Measurements from ENCODE around the gene SRSF8.
A peak's percentile ranks its signal among the peaks of the same experiment; 100 is the strongest.

Gene SRSF8

DNA sequence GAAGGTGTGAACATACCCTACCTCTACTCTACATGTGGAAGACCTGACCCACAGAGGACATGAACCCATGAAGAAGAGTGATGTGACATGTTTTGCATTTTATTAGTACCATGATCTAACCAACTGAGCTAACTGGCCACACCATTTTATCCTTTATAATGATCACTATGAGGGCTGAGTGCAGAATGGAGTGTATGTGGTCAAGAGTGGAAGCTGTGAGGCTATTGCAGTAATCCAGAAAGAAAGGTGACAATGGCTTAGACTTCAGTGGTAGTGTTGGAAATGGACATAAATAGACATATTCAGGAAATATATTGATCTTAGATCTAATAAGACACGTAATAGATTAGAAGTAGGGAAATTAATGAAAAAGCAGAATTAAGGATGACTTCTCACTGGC lies 3.8 kb downstream of the SRSF8 start:
- no peak for DNase-seq

DNA sequence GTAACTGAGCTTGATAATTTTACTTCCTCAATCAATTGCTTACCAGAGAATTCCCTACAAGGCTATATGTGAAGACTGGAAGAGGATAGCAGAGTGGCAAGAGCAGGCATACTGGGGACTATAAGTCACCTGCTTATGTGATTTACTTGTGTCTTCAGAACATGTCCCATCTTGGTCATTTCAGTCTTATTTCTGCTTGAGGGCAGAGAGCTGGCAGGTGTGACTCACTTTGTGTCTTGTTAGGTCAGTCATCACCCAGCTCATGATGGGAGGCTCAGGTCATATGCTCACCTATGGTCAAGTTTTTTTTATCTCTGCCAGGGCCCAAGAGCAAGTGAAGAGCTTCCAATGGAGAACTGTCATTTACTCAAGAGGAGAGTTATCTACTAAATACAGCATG lies 6.2 kb downstream of the SRSF8 start:
- DNase-seq: no peak

DNA sequence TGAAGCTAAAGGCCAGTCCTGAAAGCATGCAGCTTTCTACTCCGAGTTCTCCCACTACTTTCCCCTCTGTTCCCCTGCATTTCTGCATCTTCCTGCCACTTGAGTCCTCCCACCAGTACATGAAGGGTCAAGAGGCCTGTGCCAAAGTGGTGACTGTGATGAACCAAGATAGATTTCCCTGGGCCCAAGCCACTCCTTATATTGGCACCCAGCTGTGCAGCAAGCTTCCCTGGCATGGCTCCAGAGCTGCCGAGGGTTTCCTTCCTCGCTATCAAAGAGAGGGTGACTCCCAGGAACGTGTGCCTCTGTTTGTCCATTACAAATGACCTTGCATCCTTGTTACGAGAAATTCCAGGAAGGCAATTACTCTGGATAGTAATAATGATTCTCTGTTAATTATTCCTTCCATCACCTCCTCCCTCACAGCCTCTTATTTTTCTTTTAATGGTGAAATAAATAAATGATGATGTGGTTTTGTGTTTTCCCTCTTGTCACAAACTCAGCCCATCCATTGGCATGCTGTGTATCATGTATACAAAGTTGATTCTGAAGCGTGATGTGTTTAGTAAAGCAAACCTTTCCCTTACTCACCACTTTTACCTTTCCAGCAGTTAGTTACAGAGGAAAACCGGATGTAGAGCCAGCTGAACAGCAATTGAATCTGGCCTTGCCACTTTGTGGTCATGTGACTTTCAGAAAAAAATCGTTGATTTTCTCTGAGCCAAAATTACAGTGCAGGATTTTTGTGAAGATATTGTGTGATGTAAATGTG lies 8.3 kb downstream of the SRSF8 start:
- no peak for DNase-seq

DNA sequence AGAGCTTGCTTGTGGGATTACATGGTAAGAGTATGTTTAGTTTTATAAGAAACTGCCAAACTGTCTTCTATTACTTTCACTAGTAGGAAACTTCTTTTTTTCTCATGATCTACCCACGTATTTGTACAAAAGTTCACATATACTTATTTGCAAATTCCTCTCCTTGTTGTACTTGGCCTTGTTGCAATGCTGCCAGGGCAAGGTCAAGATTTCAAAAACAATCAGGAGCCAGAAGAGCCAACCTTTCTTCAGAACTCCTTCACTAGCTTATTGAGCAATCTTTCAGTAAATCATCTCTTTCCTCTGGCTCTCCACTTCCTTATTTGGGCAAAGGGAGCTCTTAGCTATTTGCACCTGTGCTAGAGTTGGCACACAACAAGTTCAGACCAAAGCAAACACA lies 9.7 kb downstream of the SRSF8 start:
- DNase-seq: no peak

DNA sequence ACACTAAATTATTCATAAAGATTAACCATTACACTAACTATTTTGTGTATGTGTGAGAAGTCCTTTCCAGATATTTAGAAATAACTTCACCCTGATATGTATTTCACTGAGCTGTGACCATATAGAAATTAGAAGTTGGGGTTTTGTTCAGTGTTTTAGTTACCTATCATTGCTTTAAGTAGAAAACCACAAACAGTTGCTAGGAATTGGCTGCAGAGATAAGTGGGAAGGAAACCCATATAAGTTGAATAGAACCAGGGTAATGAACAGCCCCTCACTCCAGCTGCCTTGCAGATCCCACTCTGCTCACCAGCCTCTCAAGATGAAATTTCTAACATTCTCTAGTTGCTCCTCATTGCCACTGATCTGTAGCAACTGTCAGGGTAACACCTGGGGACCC lies 10.3 kb downstream of the SRSF8 start:
- DNase-seq: no peak

DNA sequence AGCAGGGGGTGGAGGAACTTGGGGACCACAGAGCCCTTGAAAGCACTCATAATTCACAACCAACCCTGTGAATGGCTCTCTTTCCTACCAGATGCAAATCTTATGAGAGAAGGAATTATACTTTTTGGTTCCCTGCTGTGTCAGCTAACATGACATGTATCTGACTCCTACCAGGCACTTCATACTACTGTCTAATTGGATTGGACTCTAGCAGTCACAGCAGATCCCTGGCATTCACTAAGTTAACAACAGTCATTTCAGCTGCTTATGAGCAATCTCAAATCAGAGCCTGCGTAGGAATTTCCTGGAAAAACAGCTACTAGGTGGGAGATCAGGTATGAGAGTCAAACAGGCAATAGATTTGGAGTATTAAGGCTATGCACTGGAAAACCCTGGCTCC lies 11.8 kb downstream of the SRSF8 start:
- DNase-seq: no peak

DNA sequence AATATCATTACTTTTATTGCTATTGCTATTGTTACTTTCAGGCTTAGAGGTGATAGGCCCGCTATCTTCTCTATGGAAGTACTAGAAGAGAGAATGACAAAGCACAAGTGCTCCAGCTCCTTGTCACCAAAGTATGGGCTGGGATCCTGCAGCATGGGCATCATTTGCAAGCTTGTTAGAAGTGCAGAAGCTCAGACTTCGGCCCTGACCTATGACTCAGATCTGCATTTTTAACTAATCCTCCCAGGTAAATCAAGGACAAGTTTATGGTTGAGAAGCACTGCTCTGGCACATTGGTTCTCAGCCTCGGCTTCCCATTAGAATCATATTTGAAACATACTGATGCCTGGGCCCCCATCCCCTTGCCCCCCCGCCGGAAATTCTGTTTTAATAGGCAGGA lies 14.3 kb downstream of the SRSF8 start:
- DNase-seq: no peak

DNA sequence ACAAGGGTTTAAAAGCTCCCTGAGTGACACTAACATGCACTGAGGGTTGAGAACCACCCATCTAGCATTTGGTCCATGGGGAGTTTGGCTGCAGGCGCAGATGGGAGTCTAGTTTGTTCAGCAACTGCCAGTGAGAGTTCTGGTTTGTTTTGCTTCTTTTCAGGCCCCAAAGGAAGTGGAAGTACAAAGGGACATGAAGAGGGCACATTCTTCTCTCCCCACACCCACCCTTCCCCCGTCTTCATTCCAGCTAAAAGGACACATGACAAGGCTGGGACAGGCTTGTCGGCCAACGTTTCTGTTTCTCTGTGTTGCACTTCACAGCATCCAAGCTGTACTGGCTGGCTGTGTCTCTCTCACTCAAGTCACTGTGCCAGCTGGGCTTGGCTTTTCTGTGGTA lies 14.7 kb downstream of the SRSF8 start:
- no peak for DNase-seq

DNA sequence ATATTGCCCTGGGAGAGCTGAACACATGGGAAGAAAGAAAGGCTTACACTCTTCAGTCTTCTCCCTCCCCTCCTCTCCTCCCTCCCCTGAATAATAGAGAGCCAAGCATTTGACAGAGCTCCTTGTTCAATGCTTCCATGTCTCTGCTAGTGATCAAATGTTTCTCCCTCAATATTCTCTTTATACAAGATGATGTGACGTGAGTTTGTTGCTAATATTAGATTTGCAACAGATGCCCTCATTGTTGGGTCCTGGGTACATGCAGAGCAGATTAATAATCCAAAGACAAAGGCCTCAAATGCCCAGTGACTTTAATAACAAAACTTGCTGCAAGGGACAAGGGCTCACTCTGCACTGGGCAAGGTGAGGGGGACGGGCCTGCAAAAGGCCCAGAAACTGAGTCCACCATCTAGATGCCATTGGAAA lies 15.9 kb downstream of the SRSF8 start:
- no peak for DNase-seq

DNA sequence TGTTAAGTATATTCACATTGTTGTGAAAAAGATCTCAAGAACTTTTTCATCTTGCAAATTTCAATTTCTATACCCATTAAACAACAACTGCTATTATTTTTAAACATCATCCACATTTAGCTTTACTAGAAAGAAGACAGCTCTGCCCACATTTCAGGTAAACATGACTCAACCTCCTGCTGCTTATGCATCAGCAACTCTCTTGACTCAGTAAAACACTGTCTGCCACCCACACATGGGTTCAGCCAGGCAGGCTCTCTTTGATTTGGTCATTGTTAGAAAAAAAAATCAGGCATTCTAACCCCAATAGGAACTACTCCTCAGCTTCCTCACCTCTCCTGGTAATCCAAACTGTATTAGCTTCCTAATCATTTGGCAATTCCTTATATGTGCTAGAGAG lies 17.8 kb downstream of the SRSF8 start:
- DNase-seq: no peak

DNA sequence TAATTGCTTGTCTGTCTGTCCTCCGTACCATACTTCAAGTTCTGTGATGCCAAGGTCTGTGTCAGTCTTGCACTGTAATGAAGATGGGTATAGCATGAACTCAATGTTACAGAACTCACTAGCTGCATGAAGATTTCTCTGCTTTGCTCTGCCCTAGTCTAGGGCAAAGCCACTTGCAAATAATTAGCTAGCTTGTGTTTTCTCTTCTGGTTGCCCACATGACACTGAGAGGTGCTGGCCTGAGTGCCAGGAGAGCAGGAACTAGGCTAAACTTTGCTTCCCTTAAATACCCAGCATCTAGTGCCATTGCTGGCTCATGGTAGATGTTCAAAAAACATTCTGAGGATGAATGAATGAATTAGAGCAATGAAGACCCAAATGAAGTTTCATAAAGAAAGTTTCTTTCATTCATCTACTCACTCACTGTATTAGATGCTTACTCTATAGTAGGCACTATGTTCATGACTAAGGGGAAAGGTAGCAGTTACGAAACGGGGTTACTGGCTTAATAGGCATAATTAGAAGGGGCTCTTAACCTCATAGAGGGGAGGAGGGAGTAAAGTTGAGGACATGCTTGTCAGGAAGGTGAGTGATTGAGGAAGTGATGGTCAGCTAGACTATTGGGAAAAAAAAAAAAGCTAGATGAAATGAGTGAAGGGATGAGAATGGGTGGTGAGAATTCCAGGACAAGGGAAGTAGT lies 18.5 kb downstream of the SRSF8 start:
- DNase-seq: no peak

DNA sequence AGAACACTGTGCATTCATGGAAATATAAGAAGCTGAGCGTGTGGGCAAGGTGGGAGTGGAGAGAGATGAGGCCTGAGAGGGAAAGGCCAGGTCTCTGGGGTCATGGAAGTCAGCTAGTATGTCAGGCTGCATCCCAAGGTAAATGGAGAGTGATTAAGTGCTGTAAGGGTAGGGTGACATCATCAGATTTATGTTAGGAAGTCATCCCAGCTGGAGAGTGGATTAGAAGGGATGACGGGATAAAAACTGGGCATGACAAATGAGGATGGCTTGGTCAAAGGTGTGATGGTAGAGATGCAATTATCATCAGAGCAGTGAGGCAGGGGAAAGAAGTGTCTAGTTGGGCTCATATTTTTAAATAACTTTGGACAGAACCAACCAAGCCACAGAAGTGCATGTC lies 19.4 kb downstream of the SRSF8 start:
- DNase-seq: no peak

DNA sequence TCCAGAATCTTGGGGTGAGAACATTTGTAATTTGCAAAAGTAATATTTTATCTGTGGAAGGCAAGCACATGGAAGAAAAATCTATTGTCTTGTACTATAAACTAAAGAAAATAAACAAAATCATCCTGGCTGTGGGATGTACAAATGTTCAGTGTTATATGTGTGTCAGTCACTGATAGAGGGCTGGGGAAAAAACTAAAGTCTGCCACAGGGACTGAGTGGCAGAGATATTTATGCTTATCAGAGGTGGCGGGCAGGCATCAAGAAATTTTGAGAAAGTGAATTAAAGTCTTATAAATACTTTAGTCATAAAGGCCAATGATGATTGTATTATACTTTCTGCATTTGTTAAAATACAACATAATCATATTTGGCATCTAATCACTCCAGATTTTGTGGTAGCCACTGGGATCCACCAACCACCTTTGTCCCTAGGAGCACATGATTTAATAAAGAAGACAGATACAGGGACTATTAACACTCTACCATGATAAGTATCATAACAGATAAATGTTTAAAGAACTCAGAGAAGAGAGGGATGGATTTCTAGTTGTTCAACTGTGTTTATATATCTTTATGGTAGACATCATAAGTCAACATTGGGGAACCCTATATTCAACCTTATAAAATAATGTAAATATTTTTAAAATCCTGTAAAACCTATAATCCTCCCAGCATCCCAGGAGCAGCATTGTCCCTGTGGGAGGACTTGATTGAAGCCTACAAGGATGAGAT lies 20.3 kb downstream of the SRSF8 start:
- no peak for DNase-seq

DNA sequence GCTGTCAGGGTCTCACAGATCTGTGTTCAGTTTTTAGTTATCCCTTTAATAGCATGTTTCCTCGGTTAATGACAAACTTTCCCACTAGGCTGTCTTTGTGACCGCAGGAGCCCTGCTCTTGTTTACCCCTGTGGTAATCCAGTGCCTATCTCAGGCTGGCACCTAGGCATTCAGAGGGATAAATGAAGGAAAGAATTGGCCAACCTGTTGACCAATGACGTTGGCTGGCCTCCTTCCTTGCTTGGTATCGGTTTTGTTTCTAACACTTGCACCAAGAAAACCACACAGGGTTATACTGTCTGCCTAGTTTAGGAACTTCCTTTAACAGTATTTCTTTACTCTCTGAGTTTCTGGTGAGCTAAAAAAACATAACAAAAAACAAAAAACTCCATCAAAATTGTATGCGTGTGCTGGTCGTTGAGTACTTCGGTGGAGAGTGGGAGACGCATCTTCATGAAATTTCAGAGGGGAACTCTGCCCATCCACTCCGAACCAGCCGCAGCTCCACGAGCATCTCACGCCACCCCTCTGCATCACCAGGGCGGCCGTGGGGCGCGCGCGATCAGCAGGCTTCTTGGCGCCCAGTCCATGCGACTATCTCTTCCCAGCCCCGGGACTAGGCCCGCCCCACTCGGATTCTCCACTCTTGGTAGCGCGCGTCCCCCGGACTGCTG lies 22.4 kb downstream of the SRSF8 start:
- DNase-seq: no peak

DNA sequence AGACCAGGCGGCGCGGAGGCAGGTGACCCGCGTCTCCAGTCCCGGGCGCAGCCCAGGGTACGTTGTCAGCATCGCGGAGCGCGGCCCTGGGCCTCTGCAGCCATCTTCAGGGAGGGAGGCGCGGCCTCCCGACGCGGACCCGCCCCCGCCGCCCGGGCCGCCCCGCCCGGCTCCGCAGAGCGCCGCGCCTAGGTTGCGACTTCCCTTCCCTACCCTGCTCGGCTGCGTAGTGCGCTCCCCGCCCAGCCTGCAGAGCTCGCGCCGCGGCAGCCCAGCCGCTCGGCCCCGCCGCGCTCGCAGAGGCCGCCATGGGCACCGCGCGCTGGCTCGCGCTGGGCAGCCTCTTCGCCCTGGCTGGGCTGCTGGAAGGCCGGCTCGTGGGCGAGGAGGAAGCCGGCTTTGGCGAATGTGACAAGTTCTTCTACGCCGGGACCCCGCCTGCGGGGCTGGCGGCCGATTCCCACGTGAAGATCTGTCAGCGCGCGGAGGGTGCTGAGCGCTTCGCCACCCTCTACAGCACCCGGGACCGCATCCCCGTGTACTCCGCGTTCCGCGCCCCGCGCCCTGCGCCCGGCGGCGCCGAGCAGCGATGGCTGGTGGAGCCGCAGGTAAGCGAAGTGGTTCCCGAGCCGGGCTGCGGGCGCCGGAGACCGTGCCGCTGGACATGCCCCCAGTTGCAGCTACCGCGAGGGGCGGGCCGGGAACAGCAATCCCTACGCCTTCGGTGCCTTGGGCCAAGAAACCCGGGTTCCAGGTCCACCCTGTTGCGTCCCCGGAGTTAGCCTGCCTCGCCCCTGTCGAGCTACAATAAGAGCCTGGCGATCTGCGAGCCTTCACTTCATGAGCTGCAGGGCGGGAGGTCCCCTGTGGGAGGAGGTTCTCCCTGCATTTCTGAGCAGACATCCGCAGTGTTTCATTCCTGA lies 23.2 kb downstream of the SRSF8 start, which contains the start of gene ENDOD1:
ENDOD1 (plus strand) TSS at position 227 of the 923 bp plus-strand sequence; CDS start at position 309, 82 bp downstream.
- peak; percentile 87 for DNase-seq

DNA sequence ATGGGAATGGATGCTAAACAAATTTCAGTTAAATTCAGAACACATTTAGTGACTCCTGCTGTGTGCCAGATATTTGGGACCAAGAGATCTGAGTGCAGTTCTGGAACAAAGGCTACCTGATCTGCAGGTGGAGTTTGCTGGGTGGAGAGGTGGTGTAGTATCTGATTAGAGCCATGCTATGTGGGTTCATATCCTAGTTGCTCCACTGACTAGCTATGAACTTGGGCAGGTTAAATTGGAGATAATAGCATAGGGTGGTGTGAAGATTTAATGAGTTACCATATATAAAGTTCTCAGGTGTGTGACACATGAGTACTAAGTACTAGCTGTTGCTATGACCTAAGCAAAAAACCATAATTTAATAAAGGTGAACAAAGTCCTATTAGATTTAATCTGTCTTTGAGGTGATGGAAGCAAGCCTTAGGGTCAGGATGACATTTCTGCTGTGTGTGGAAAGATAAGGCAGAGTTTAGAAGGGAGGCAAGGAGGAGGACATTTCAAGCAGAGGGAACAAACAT lies 25.0 kb downstream of the SRSF8 start:
- no peak for DNase-seq

DNA sequence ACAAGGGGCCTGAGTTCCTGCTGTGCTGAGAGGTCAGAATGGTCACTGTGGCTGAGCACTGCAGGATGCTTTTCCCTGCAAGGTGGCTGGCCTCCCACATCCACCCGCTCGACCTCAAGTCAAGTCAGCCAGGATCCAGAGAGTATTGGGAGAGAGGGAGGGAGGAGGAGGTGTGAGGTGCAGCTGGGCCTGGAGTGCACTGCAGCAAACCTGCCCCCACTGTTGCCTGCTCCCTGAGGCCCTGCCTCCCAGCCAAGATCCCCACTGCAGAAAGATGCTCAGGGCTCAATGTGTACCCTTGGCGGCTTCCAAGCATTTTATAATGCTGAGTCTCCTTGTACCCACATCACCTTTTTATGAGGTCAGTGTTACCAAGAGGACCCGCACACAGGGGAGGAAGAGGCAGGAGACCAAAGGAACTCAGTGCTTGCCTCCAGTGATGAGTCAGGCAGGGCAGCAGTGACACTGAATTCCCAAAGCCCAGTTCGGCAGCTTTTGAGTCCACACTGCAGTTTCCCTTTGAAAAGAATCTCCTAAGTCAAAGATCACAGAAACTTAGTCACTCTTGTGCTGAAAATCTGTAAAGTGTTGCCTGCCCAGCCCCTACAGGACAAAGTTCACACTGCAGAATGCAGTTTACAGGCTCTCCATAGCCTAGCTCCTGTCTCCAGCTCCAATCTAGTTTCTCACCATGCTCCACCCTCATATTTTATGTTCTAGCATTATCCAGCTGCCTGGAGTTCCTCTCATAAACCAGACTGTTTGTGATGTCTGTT lies 26.0 kb downstream of the SRSF8 start:
- DNase-seq: peak; percentile 46

DNA sequence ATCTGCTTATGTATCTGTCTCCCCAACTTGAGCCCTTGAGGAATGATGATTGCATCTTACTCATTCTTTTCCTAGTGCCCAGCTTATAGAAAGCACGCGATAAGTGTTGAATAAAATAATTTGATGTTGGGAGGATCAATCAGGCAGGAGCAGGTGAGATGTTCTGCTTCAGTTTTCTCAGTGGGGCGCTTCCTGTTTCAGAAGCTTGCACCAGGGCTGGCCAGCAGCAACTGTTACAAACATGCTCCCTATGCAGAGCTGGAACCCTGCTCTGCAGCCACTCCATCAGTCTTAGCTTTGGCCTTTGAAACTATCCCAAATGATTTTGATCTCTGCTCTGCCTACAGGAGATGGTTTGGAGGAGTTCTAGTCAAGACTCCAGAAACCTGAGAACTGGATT lies 26.8 kb downstream of the SRSF8 start:
- no peak for DNase-seq

DNA sequence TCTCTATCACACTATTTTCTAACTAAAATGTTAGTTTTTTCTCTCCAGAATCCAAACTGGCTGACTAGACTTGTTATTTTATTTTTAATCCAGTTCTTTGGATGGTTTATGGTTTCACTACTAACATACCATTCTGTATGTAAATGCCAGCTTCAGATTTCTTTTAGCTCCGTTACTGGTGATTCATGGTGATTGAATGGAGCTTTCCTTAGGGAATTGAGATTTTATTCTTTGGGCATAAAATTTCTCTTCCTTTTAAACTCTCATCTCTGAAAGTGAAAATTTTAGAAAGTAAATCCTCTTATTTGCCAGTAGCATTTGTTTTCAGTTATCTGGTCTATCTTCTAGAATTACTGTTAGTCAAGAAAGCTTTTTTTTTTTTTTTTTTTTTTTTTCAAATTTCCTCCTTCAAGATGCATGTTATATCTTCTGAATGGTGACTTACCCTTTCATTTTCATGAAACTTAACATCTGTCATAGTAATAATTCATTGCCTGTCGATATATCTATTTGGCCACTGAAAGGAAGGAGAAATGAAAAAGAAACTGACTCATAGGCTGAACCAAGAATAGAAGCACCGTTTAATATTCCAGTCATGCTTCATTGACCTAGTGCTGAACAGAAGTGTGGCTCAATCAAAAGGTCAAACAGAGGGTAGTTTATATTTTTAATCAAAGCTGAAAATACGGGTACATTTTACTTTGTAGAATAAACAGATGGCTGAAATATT lies 29.3 kb downstream of the SRSF8 start:
- no peak for DNase-seq

DNA sequence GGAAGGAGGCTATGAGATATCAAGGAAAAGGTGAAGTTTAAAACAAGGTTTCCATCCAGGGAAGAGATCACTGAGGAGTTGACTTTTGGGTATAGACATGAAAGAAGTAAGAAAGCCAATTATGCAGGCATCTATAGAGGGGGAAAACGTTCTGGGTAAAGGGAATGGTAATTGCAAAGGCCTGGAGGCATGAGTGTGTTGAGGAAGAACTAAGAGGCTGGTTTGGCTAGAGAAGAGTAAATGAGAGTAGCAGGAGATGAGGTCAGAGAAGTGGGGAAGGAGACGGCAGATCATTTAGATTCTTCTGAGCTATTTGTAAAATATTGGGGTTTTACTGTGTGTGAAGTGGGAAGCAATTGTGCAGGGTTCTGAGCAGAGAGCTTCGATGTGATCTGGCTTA lies 30.5 kb downstream of the SRSF8 start:
- DNase-seq: no peak
